Measurements from ENCODE around the gene RAB40C.

Gene RAB40C, protein sequence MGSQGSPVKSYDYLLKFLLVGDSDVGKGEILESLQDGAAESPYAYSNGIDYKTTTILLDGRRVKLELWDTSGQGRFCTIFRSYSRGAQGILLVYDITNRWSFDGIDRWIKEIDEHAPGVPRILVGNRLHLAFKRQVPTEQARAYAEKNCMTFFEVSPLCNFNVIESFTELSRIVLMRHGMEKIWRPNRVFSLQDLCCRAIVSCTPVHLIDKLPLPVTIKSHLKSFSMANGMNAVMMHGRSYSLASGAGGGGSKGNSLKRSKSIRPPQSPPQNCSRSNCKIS

GRCh38 chr16:589658-590187 lies at the start of gene RAB40C:
Gene RAB40C (plus strand): TSS chr16:590066. CDS start chr16:590292, 226 bp downstream.
- no peaks in the 10 kb centered on the region for H3K9me3 Mint-ChIP-seq (ENCODE audit: low read depth)
- no peaks in the 10 kb centered on the region for H3K36me3 Mint-ChIP-seq
- H3K27me3 Mint-ChIP-seq, result no peaks in the 10 kb centered on the region
- H3K27ac Mint-ChIP-seq, result peak within 1 kb of the TSS; percentile 100
- H3K4me1 Mint-ChIP-seq (ENCODE audit: low read depth), result peaks cover 25% of the 10 kb centered on the region
- H3K4me3 Mint-ChIP-seq, result peak within 1 kb of the TSS; percentile 99

DNA sequence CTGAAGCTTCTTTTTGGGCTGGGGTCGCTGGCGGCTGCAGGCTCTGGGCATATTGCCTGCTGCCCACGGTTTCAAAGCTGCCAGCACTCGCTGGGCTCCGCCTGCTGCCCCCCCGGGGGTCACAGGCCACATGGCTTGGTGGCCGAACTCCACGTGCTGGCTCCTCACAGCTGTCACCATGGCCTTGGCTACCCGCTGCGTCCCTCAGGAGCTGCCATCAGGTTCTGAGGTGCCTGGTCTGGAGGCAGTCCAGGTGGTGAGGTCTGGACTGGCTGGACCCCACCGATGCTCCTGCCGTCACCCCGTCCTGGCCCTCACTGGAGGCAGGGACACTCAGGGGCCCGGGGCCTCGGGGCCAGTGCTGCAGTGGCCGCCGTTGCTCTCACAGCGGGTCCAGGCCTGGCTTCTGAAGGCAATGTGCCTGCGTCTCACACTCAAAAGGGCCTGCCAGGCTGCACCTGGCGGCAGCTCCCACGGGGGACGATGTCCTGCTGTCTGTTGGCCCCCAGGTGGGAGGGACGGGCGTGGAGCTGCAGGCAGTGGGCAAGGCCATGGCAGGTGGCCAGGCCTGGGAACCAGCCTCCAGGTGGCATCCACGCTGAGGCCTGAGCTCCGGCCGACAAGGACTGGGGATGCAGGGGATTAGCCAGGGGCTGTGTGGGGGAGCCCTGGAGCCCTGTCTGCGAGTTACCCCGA lies 49.1 kb upstream of the RAB40C start:
- H3K36me3 Mint-ChIP-seq, result no peaks in the 10 kb centered on the region

GRCh38 chr16:543301-544164 lies 46.3 kb upstream of the RAB40C start:
- Mint-ChIP-seq H3K27ac (no peak overlapping the region), H3K27me3 (no peaks in the 10 kb centered on the region), H3K9me3 (ENCODE audit: low read depth) (no peaks in the 10 kb centered on the region), H3K4me3 (no peak overlapping the region), H3K36me3 (no peaks in the 10 kb centered on the region), H3K4me1 (ENCODE audit: low read depth) (peaks cover 1% of the 10 kb centered on the region)

More for the DNA sequence above, 49.1 kb upstream of the RAB40C start:
- Mint-ChIP-seq H3K27ac (no peak overlapping the region), H3K9me3 (ENCODE audit: low read depth) (no peaks in the 10 kb centered on the region), H3K4me3 (no peak overlapping the region), H3K27me3 (no peaks in the 10 kb centered on the region), H3K4me1 (ENCODE audit: low read depth) (peaks cover 1% of the 10 kb centered on the region)

GRCh38 chr16:544517-544916 lies 45.3 kb upstream of the RAB40C start:
- Mint-ChIP-seq H3K27me3 (no peaks in the 10 kb centered on the region), H3K9me3 (ENCODE audit: low read depth) (no peaks in the 10 kb centered on the region), H3K27ac (no peak overlapping the region), H3K36me3 (no peaks in the 10 kb centered on the region), H3K4me1 (ENCODE audit: low read depth) (peaks cover 1% of the 10 kb centered on the region), H3K4me3 (no peak overlapping the region)

DNA sequence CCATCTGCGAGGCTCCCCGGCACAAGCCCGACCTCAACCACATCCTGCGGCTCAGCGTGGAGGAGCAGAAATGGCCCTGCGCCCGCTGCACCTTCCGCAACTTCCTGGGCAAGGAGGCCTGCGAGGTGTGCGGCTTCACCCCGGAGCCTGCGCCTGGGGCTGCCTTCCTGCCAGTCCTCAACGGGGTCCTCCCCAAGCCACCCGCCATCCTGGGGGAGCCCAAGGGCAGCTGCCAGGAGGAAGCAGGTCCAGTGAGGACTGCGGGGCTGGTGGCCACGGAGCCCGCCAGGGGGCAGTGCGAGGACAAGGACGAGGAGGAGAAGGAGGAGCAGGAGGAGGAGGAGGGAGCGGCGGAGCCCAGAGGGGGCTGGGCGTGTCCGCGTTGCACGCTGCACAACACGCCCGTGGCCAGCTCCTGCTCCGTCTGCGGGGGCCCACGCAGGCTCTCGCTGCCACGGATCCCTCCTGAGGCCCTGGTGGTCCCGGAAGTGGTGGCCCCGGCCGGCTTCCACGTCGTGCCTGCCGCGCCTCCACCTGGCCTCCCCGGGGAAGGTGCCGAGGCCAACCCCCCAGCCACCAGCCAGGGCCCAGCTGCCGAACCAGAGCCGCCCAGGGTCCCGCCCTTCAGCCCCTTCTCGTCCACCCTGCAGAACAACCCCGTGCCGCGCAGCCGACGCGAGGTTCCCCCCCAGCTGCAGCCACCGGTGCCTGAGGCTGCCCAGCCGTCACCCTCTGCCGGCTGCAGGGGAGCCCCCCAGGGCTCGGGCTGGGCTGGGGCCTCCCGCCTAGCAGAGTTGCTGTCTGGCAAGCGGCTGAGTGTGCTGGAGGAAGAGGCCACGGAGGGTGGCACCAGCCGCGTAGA lies 42.7 kb upstream of the RAB40C start:
- H3K27ac Mint-ChIP-seq, result no peak overlapping the region
- H3K9me3 Mint-ChIP-seq (ENCODE audit: low read depth), result no peaks in the 10 kb centered on the region
- no peak overlapping the region for H3K4me3 Mint-ChIP-seq
- no peaks in the 10 kb centered on the region for H3K27me3 Mint-ChIP-seq
- H3K36me3 Mint-ChIP-seq, result no peaks in the 10 kb centered on the region
- peaks cover 1% of the 10 kb centered on the region for H3K4me1 Mint-ChIP-seq (ENCODE audit: low read depth)

DNA sequence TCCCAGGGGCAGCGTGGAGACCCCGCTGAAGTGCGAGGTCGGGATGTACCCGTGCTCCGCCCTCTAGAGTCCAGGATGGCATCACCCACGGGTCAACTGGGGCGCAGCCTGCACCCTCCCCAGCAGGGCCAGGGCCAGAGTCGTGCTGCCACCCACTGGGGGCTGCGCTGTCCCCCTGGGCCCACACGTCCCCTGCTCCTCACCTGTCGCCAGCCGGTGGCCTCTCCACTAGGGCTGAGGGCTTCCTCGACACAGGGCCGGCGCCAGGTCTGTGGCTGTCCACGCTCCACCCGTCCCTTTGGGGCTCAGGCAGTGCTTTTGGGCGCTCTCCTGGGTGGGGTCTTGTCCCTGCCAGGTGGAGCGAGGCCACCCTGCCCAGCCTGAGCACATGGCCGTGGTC lies 41.3 kb upstream of the RAB40C start:
- no peak overlapping the region for H3K27ac Mint-ChIP-seq
- no peaks in the 10 kb centered on the region for H3K9me3 Mint-ChIP-seq (ENCODE audit: low read depth)
- H3K36me3 Mint-ChIP-seq, result no peaks in the 10 kb centered on the region
- no peak overlapping the region for H3K4me3 Mint-ChIP-seq
- peaks cover 1% of the 10 kb centered on the region for H3K4me1 Mint-ChIP-seq (ENCODE audit: low read depth)
- no peaks in the 10 kb centered on the region for H3K27me3 Mint-ChIP-seq

- Mint-ChIP-seq H3K27me3 (no peaks in the 10 kb centered on the region), H3K27ac (no peak overlapping the region), H3K4me1 (ENCODE audit: low read depth) (peaks cover 1% of the 10 kb centered on the region), H3K9me3 (ENCODE audit: low read depth) (no peaks in the 10 kb centered on the region), H3K36me3 (no peaks in the 10 kb centered on the region), H3K4me3 (no peak overlapping the region)
These were observed 40.2 kb upstream of the RAB40C start for GRCh38 chr16:549544-550263.

GRCh38 chr16:551210-551609 lies 38.7 kb upstream of the RAB40C start:
- no peaks in the 10 kb centered on the region for H3K4me1 Mint-ChIP-seq (ENCODE audit: low read depth)
- no peaks in the 10 kb centered on the region for H3K36me3 Mint-ChIP-seq
- no peaks in the 10 kb centered on the region for H3K27me3 Mint-ChIP-seq
- H3K4me3 Mint-ChIP-seq, result no peak overlapping the region
- H3K27ac Mint-ChIP-seq, result no peak overlapping the region
- no peaks in the 10 kb centered on the region for H3K9me3 Mint-ChIP-seq (ENCODE audit: low read depth)

DNA sequence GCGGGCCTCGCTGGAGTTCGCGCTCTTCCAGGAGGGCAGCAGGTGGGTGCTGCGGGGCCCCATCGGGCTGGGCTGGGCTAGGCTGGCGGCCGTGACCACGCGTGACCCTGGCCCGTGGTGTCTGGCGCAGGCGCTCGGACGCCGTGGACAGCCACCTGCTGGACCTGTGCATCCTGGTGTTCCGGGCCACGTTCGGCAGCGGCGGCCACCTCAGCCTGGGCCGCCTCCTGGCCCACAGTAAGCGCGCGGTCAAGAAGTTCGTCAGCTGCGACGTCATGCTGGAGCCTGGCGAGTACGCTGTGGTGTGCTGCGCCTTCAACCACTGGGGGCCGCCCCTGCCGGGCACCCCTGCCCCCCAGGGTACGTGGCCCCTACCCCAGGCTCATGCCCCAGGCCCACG lies 37.7 kb upstream of the RAB40C start:
- H3K4me3 Mint-ChIP-seq, result no peak overlapping the region
- H3K27me3 Mint-ChIP-seq, result no peaks in the 10 kb centered on the region
- no peaks in the 10 kb centered on the region for H3K9me3 Mint-ChIP-seq (ENCODE audit: low read depth)
- no peak overlapping the region for H3K27ac Mint-ChIP-seq
- no peaks in the 10 kb centered on the region for H3K36me3 Mint-ChIP-seq
- no peaks in the 10 kb centered on the region for H3K4me1 Mint-ChIP-seq (ENCODE audit: low read depth)

DNA sequence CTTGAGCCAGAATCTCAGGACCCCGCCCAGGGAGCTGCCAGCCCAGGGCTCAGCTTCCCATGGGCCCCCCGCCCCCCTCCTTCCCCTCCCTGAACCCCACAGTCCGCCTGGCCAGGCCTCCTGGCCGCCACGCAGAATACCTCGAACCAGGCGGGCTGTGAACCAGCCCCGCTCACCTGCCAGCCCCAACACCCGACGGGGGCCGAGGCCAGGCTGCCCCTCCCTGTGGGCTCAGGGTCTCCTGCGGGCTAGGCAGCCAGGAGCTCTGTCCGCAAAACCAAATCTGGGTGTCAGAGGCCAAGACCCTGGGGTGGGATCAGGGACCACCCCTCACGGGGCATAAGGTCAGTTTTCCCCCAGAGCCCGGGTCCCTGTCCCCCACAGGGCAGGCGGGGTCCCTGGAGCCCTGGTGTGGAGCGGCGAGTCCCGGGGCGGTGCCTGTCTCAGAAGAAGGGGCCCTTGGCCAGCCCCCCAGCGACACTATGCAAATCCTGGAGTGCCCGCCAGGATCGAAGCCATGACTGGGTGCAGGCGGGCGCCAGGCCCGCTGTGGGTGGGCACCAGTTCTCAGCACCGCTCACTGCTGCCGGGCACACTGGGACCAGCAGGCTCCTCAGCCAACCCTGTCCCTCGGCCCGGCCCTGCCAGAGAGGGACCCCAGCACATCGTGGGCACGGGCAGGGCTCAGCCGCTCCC lies 36.1 kb upstream of the RAB40C start:
- Mint-ChIP-seq H3K27me3 (peaks cover 3% of the 10 kb centered on the region), H3K4me1 (ENCODE audit: low read depth) (no peaks in the 10 kb centered on the region), H3K9me3 (ENCODE audit: low read depth) (no peaks in the 10 kb centered on the region), H3K4me3 (no peak overlapping the region), H3K36me3 (no peaks in the 10 kb centered on the region), H3K27ac (no peak overlapping the region)

DNA sequence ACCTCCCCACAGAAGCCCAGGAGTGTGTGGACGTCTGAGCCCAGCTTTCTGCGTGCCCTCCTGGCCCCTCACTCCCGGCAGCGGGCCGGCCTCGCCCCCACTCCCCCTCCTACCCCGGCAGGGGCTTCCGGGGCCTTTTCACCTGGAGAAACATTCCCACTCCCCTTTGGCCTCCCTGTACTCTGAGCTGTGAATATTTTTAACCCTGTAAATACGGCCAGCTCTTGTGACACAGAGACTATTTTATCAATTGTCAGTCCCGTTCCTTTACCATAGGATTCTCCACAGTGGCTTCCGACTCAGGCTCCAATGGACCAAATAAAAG lies 35.6 kb upstream of the RAB40C start:
- no peaks in the 10 kb centered on the region for H3K36me3 Mint-ChIP-seq
- no peak overlapping the region for H3K27ac Mint-ChIP-seq
- H3K4me3 Mint-ChIP-seq, result no peak overlapping the region
- H3K9me3 Mint-ChIP-seq (ENCODE audit: low read depth), result no peaks in the 10 kb centered on the region
- H3K4me1 Mint-ChIP-seq (ENCODE audit: low read depth), result no peaks in the 10 kb centered on the region
- peaks cover 3% of the 10 kb centered on the region for H3K27me3 Mint-ChIP-seq

DNA sequence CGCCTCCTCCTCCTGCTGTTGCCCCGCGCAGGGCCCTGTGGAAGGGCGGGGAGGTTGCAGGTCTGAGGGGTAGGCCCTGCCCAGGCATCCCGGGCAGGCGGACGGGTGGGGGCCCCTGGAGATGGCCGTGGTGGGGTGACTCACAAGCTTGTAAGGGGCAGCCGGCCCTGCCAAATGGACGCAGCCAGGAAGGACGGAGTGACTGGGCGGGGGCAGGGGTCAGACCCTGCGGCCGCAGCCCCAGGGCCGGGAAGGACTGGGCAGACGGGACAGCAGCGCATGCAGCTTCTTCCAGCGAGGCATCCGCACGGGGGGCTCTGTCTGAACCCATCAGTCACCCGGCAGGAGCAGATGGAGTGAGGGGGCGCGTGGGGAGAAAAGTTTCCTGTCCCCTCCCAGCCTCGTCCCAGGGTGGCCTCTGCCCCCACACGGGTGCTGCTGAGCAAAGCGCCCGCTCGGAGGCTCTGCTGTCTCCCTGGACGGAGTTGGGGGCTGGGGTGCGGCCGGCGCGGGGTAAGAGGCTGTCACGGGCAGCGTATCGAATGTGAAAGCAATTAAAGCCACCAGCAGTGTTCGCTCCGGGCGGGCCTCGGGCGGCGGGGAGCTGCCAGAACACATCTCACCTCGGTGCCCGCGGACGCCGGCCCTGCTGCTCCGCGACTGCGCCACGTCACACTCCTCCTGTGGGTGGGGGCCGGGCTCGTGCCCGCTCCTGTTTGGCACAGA lies 35.1 kb upstream of the RAB40C start:
- Mint-ChIP-seq H3K4me1 (ENCODE audit: low read depth) (no peaks in the 10 kb centered on the region), H3K27ac (no peak overlapping the region), H3K9me3 (ENCODE audit: low read depth) (no peaks in the 10 kb centered on the region), H3K36me3 (no peaks in the 10 kb centered on the region), H3K4me3 (no peak overlapping the region), H3K27me3 (peaks cover 3% of the 10 kb centered on the region)

All from activated naive CD8-positive, alpha-beta T cell (primary cell).